ENCODE data around the gene SFXN4. TPM values are rescaled to one million over a fixed set of nuclear protein-coding genes. Genes with fewer than 3 reads are reported as not detected.

Gene SFXN4
- total RNA-seq, 1 experiment from 2014 or later, result 21.9 TPM

DNA sequence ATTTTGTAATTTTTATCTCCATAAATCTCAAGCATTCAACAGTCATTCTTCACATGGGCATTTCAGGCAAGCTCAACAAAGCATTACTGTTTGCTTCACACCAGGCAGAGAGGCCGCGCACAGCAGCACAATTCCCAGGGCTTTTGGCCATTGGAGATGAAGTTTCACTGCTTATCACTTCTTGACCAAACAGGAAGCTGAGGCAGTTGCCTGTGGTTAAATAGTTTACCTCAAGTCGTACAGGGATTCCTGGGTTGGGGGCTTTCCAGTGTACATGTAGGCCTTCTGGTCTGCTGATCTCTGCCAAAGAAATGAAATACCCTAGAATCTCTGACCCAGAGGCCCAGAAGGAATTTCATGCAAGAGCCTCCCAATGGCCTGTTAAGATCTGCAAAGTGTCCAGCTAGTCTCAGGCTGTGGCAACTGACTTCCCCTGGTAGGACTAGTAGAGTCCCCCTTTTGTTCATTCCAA, 24.3 kb upstream of the SFXN4 start:
- no peaks in the 10 kb centered on the region for H3K36me3 Mint-ChIP-seq (ENCODE audit: insufficient read depth in 1 of 3, low read depth in 3 of 3)
- no peaks in the 10 kb centered on the region for H3K4me1 ChIP-seq (ENCODE audit: insufficient read depth, low read length)
- no peak overlapping the region for H3K14ac ChIP-seq (ENCODE audit: insufficient read depth, low read length)
- no peaks in the 10 kb centered on the region for H3K9me3 ChIP-seq (ENCODE audit: control insufficient read depth, low read depth, low read length)
- no peak overlapping the region for H2BK12ac ChIP-seq (ENCODE audit: insufficient read length, low read depth, low read length)
- H2AK5ac ChIP-seq (ENCODE audit: insufficient read length, low read length), result no peak overlapping the region
- no peak overlapping the region for H3K4ac ChIP-seq (ENCODE audit: low read depth, low read length)
- whole genome bisulfite sequencing (ENCODE audit: extremely low coverage, insufficient read length, low lambda C conversion rate), result no CpG with 5 or more reads among the region's 3 CpGs
- H3K18ac ChIP-seq (ENCODE audit: insufficient read length, low read depth, low read length), result no peak overlapping the region
- peaks cover 2 to 5% of the 10 kb centered on the region in 2 experiments; a peak in 2 of 4 replicates for H3K4me1 Mint-ChIP-seq
- no peaks in the 10 kb centered on the region for H3K9me3 Mint-ChIP-seq
- H3K27ac Mint-ChIP-seq, result no peak overlapping the region; a peak in 1 of 7 replicates
- no peak overlapping the region for H4K8ac ChIP-seq (replicated peaks; ENCODE audit: insufficient read length, low read depth, low read length)
- no peak overlapping the region for H3K4me2 ChIP-seq (ENCODE audit: insufficient read depth, insufficient read length, low read length)
- no peak overlapping the region for H3K4me3 Mint-ChIP-seq
- H3K56ac ChIP-seq (ENCODE audit: insufficient read length, low read depth, low read length), result no peak overlapping the region
- no peaks in the 10 kb centered on the region for H3K23me2 ChIP-seq (ENCODE audit: insufficient read length, low read depth, low read length, poor library complexity, severe bottlenecking)
- H2BK120ac ChIP-seq (ENCODE audit: low read depth, low read length, poor library complexity, severe bottlenecking), result no peak overlapping the region
- H3K79me1 ChIP-seq (ENCODE audit: insufficient read depth, low read depth, low read length, poor library complexity, severe bottlenecking), result no peaks in the 10 kb centered on the region
- no peak overlapping the region for H3K9ac ChIP-seq (ENCODE audit: extremely low read depth, insufficient read length, low read length)
- H2AFZ ChIP-seq (ENCODE audit: low read length), result no peak overlapping the region
- H3K27me3 ChIP-seq (ENCODE audit: insufficient read depth, low read length), result no peaks in the 10 kb centered on the region; the same call in 1 of the 2 replicates
- H4K91ac ChIP-seq (ENCODE audit: insufficient read length, low read depth, low read length), result no peak overlapping the region
- peaks cover 12% of the 10 kb centered on the region for H3K27me3 Mint-ChIP-seq (ENCODE audit: low read depth)
- H2BK15ac ChIP-seq (ENCODE audit: low read depth, low read length), result no peak overlapping the region
- H3K79me2 ChIP-seq (ENCODE audit: insufficient read depth, low read length), result no peaks in the 10 kb centered on the region
- no peak overlapping the region for H3T11ph ChIP-seq (ENCODE audit: low read length)
- TF ChIP-seq, protein P1, sequence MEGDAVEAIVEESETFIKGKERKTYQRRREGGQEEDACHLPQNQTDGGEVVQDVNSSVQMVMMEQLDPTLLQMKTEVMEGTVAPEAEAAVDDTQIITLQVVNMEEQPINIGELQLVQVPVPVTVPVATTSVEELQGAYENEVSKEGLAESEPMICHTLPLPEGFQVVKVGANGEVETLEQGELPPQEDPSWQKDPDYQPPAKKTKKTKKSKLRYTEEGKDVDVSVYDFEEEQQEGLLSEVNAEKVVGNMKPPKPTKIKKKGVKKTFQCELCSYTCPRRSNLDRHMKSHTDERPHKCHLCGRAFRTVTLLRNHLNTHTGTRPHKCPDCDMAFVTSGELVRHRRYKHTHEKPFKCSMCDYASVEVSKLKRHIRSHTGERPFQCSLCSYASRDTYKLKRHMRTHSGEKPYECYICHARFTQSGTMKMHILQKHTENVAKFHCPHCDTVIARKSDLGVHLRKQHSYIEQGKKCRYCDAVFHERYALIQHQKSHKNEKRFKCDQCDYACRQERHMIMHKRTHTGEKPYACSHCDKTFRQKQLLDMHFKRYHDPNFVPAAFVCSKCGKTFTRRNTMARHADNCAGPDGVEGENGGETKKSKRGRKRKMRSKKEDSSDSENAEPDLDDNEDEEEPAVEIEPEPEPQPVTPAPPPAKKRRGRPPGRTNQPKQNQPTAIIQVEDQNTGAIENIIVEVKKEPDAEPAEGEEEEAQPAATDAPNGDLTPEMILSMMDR (conservative IDR thresholded peaks at IDR 0.05), result no peak
- no peak overlapping the region for H2BK5ac ChIP-seq (ENCODE audit: insufficient read length, low read length)
- no peak overlapping the region for H3K27ac ChIP-seq (ENCODE audit: insufficient read length, low read depth, low read length)
- no peaks in the 10 kb centered on the region for H4K20me1 ChIP-seq (ENCODE audit: control insufficient read depth, insufficient read depth, insufficient read length)
- no peak overlapping the region for H4K5ac ChIP-seq (ENCODE audit: insufficient read length, low read depth, low read length)
- DNase-seq, result no peak
- H2BK20ac ChIP-seq (ENCODE audit: low read depth, low read length, poor library complexity, severe bottlenecking), result no peak overlapping the region
- H3K23ac ChIP-seq (ENCODE audit: insufficient read length, low read depth, low read length), result no peak overlapping the region

All from H9 (cell line).